HL-60/S4 (cell line): ENCODE results near the gene PGAP3.

Experiments
- in situ Hi-C: fragments of 300-500 bp; cut with MboI; formaldehyde crosslinking; loops from 2 replicates; pipeline ENCODE4 v1.14.3; 2022; ENCODE audit warnings: low sequenced_read_pairs

Gene PGAP3

DNA sequence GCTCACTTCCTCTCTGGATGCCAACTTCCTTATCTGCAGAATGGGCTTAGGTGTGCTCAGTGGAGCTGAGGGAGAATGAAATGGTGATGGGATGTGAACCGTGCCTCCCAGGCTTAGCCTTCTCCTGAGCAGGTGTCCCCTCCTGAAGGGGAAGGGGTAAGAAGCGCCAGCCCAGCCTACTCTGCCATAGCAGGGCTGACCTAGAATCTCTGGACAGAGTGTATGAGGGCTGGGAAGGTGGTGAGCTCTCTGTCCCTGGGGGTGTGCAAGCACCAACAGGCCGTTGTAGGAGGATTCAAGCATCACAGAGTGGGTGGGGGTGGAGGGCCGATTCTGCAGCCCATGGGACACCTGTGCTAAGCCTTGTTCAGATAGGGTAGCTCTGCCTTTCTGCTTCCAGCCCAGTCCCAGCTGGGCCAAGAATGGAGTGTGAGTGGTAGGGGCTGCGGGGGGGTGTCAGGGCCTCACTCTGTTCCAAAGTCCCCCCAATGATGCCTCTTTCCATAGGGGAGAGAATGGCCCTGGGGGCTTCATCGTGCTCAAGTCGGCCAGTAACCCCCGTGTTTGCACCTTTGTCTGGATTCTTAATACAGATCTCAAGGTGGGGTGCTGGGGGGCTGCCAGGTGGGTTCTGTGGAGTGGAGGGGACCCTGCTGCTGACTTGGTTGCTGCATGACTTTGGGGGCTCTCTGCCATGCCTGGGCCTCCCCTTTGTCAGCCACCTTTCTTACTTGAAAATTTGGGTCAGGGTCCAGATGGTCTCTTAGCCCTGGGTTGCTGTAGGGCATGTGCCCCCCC lies 25.9 kb downstream of the PGAP3 start:
- in situ Hi-C loops: no loop called here

- in situ Hi-C loops: no loop called here
These were observed 27.2 kb downstream of the PGAP3 start for GRCh38 chr17:39660397-39661385.

GRCh38 chr17:39660011-39660360 lies 27.9 kb downstream of the PGAP3 start:
- in situ Hi-C loops: no loop called here

GRCh38 chr17:39659279-39660010 lies 28.4 kb downstream of the PGAP3 start:
- in situ Hi-C loops: no loop called here

DNA sequence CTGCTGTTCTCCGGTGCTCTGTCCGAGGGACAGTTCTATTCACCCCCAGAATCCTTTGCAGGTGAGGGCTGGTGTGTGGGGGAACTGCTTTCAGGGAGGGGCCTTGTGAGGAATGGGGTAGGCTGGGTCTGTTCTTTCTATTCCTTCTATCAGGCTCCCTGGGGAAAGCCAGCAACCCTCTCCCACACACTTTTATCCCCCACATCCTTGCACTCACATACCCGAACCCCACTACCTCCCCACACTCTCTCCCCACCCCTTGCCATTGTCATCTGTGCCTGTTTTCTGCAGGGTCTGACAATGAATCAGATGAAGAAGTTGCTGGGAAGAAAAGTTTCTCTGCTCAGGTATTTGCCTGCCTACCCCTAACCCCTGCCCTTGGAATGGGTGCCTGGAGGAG lies 29.1 kb downstream of the PGAP3 start:
- in situ Hi-C loops: no loop called here

DNA sequence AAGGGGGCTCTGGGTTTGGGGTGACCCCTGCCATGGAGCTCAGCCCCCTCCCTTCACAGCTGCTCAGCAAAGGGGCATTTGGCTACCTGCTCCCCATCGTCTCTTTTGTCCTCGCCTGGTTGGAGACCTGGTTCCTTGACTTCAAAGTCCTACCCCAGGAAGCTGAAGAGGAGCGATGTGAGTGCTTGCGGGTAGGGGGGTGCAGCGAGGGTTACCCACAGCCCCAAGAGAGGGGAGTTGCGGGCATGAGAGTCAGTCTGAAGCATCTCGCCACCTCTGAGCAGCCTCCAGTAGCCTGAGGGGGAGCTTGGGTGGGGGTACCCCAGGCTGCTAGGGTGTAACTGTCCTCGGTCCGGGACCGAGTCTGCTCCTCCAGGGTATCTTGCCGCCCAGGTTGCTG lies 29.5 kb downstream of the PGAP3 start:
- in situ Hi-C loops: no loop called here

- in situ Hi-C loops: no loop called here
These were observed 32.8 kb downstream of the PGAP3 start for GRCh38 chr17:39655105-39655504.

- in situ Hi-C loops: no loop called here
These were observed 34.1 kb downstream of the PGAP3 start for GRCh38 chr17:39653662-39654331.

DNA sequence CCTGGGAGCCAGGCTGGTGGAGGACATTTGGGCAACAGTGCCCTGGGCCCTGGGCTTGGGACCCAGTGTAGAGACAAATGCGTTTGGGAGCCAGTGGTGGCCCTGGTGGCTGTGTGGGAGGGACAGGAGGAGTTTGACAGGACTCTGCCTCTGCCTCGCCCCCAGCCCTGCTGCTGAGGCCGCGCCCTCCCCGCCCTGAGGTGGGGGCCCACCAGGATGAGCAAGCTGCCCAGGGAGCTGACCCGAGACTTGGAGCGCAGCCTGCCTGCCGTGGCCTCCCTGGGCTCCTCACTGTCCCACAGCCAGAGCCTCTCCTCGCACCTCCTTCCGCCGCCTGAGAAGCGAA lies 34.6 kb downstream of the PGAP3 start:
- in situ Hi-C loops: no loop called here

- in situ Hi-C loops: no loop called here
These were observed 35.1 kb downstream of the PGAP3 start for GRCh38 chr17:39652587-39653315.

DNA sequence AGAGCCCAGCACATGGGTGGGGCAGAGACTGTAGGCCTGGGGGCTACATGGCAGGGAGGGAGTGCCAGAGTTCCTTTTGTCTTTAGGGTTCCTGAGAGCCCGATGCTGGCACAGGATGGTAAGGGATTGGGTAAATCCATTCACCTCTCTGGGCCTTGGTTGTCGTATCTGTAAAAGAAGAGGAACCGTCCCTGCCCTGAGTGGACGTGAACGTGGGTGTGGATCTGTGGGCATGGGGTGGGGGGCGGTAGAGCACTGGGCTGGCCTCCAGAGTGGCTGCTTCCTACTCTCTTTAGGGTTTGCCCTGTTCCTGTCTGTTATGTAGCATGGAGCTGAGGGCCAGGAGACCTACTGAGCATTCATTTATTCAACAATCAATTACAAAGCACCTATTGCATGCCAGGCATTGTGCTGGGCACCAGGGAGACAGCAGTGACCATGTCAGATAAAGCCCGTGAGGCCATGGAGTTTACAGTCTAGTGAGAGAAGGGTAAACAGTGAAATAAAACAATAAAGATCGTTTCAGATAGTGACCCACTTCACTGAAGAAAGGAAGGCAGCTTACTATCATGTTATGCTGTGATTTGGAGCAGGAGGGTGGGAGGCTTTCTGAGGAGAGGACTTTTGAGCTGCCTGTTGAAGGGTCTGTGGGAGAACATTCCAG lies 35.8 kb downstream of the PGAP3 start:
- in situ Hi-C loops: no loop called here

DNA sequence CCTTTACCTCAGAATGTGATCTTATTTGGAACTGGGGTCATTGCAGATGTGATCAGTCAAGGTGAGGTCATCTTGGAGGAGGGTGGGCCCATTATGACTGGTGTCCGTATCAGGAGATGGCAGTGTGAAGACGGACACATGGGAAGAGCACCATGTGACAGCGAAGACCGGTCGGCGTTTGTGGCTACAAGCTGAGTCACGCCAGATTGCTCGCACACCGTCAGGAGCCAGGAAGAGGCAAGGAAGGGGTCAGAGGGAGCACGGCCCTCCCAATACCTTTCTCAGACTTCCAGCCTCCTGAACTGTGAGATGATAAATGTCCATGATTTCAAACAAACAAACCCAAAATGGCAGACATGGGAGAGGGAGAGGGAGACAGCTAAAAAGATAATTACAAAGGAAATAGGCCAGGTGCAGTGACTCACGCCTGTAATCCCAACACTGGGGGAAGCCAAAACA lies 37.7 kb downstream of the PGAP3 start:
- in situ Hi-C loops: no loop called here

- in situ Hi-C loops: no loop called here
These were observed 39.1 kb downstream of the PGAP3 start for GRCh38 chr17:39648616-39649366.

- in situ Hi-C loops: no loop called here
These were observed 40.6 kb downstream of the PGAP3 start for GRCh38 chr17:39647256-39647655.

GRCh38 chr17:39643271-39643670 lies 44.6 kb downstream of the PGAP3 start:
- in situ Hi-C loops: no loop called here

DNA sequence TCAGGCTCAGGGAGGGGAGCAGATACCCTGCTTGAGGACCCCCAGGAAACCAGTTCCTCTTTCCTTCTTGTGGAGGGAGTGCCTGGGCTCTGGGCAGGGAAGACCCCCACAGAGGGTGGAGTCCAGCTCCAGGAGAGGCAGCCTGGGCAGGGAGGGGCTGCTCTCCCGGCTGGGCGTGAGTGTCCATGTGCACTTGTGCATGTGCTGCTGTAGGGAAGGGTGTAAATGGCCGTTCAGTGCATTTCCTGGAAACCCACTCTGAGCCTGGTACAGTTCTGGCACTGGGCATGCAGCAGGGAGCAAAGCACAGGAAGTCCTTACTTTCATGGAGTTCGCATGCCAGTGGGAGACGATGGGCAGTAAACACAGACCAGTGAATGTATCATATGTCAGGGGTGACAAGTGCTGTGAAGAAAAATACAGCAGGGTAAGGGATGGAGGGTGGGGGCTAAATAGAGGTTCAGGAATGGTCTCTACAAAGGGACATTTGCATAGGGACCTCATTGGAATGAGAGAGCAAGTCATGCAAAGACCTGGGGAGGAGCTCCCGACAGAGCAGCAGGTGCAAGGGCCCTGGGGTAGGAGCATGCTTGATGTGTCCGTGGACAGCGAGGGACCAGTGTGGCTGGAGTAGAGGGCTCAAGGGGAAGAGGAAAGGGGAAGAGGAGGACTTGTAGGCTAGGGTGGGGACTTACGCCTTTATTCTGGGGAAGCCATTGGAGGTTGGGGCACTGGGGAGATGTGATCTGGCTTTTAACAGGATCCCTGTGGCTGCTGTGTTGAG lies 45.4 kb downstream of the PGAP3 start:
- in situ Hi-C loops: no loop called here

DNA sequence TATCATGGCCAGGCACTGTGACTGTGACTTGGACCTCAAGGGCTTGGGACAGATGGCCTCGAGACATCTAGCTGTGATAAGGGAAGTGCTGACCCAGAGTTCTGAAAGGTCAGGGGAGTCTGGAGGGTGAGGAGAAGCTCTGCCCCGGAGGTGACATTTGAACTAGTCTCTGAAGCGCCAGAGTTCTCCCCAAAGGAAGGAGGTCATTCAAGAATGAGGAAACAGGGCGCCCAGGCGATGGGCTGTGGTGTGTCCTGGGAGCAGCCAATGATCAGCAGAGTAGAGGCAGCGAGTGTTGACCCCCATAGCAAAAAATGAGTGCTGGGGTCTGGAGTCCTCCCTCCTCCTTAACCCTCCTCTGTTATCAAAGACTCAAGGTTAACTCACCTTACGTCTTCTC lies 46.0 kb downstream of the PGAP3 start:
- in situ Hi-C loops: no loop called here

- in situ Hi-C loops: no loop called here
These were observed 46.8 kb downstream of the PGAP3 start for GRCh38 chr17:39641097-39641496.
